HG02870 (cell line): Measurements from ENCODE around the gene EMX1.

ENCODE experiments used
- ATAC-seq: cut with Tn5 transposase; IDR thresholded peaks from one replicate; pipeline ENCODE4 v1.9.1; 2021; ENCODE audit warnings: mild to moderate bottlenecking, moderate library complexity; ENCODE audit not compliant: unreplicated experiment

The EMX1 gene

GRCh38 chr2:72942293-72942692 is 25.0 kb downstream of the EMX1 start:
- no peak for ATAC-seq

- no peak for ATAC-seq
These were observed 25.6 kb downstream of the EMX1 start for GRCh38 chr2:72942881-72943418.

- ATAC-seq: no peak
These were observed 26.4 kb downstream of the EMX1 start for GRCh38 chr2:72943540-72944395.

- no peak for ATAC-seq
These were observed 27.6 kb downstream of the EMX1 start for GRCh38 chr2:72944804-72945449.

- ATAC-seq: no peak
These were observed 28.2 kb downstream of the EMX1 start for GRCh38 chr2:72945450-72946019.

- ATAC-seq: no peak
These were observed 29.1 kb downstream of the EMX1 start for GRCh38 chr2:72946466-72946865.

GRCh38 chr2:72947952-72948830 is 30.9 kb downstream of the EMX1 start:
- no peak for ATAC-seq

- no peak for ATAC-seq
These were observed 31.7 kb downstream of the EMX1 start for GRCh38 chr2:72949045-72949444.

- ATAC-seq: no peak
These were observed 32.3 kb downstream of the EMX1 start for GRCh38 chr2:72949642-72950041.

- ATAC-seq: no peak
These were observed 33.4 kb downstream of the EMX1 start for GRCh38 chr2:72950558-72951255.

- ATAC-seq: no peak
These were observed 34.2 kb downstream of the EMX1 start for GRCh38 chr2:72951303-72952095.

- no peak for ATAC-seq
These were observed 34.9 kb downstream of the EMX1 start for GRCh38 chr2:72952110-72952823.

- no peak for ATAC-seq
These were observed 35.6 kb downstream of the EMX1 start for GRCh38 chr2:72952961-72953360.

GRCh38 chr2:72953528-72953927 is 36.2 kb downstream of the EMX1 start:
- no peak for ATAC-seq

- ATAC-seq: no peak
These were observed 36.7 kb downstream of the EMX1 start for GRCh38 chr2:72953976-72954375.

GRCh38 chr2:72954376-72955227 is 37.3 kb downstream of the EMX1 start:
- ATAC-seq: no peak

- ATAC-seq: no peak
These were observed 38.1 kb downstream of the EMX1 start for GRCh38 chr2:72955228-72956049.
